ENCODE data around the gene SLC36A4. TPM values are rescaled to one million over a fixed set of nuclear protein-coding genes. Genes with fewer than 3 reads are reported as not detected.
A peak's percentile ranks its signal among the peaks of the same experiment; 100 is the strongest.

SLC36A4 gene
- total RNA-seq, 1 experiment from 2014 or later: 21.1 TPM

- ChIA-PET CTCF (interaction anchor here (2.5 kb wide), 1 partner anchor 187 kb away, joined by 9 read pairs; no protein-coding TSS in a partner anchor), RAD21 (ENCODE audit: low non-redundant PET in 1 of 2, low total read pairs in 2 of 2, uncharacterized antibody in 2 of 2, unreplicated experiment in 2 of 2) (no interaction called here), POLR2A (no interaction called here)
- DNase-seq (ENCODE audit: low read depth, low spot score) (no peak), ATAC-seq (no peak)
- H3K4me1 ChIP-seq (ENCODE audit: control insufficient read depth in 1 of 2, insufficient read depth in 2 of 2, low read length in 2 of 2): no peaks in the 10 kb centered on the region
- H2AFZ ChIP-seq (ENCODE audit: low read depth, low read length, poor library complexity, severe bottlenecking): no peak overlapping the region
- no peak for TF ChIP-seq ZBTB33 (IDR thresholded peaks at IDR 0.05; ENCODE audit: extremely low read depth, insufficient replicate concordance, low read length)
- no peak for TF ChIP-seq ZFX (IDR thresholded peaks at IDR 0.05)
- TF ChIP-seq RAD21 (IDR thresholded peaks at IDR 0.05; ENCODE audit: low read depth): peak; percentile 16; the same call in 1 of the 2 replicates
- H3K4me3 ChIP-seq (replicated peaks in 1 of 2; ENCODE audit: low read depth in 1 of 2, low read length in 2 of 2): no peak overlapping the region
- H3K27ac ChIP-seq (ENCODE audit: low read depth, low read length): no peak overlapping the region
- no peaks in the 10 kb centered on the region for H3K27me3 ChIP-seq (ENCODE audit: insufficient read depth, low read length)
- H3K36me3 ChIP-seq (ENCODE audit: control insufficient read depth in 1 of 2, insufficient read depth in 2 of 2, low read length in 2 of 2): no peaks in the 10 kb centered on the region
- no peaks in the 10 kb centered on the region for H3K9me3 ChIP-seq (ENCODE audit: control insufficient read depth in 1 of 2, insufficient read depth in 1 of 2, low read depth in 1 of 2, low read length in 2 of 2)
- H3K79me2 ChIP-seq (ENCODE audit: insufficient read depth, low read length): no peaks in the 10 kb centered on the region
- no TSS peak for BruUV-seq (replicated peaks)
- H3K4me2 ChIP-seq (ENCODE audit: low read length): no peak overlapping the region
- intact Hi-C loops (cut with micrococcal nuclease): no loop called here
- H3K9ac ChIP-seq (ENCODE audit: low read length): no peak overlapping the region
- H4K20me1 ChIP-seq (ENCODE audit: insufficient read depth): no peaks in the 10 kb centered on the region
- H3K9me2 ChIP-seq (ENCODE audit: insufficient read depth): no peaks in the 10 kb centered on the region
Measured at GRCh38 chr11:93128574-93128973, 69.2 kb downstream of the SLC36A4 start.

GRCh38 chr11:93123351-93123898 lies 74.4 kb downstream of the SLC36A4 start:
- no peak overlapping the region for H3K27ac ChIP-seq (ENCODE audit: low read depth, low read length)
- no peak overlapping the region for H2AFZ ChIP-seq (ENCODE audit: low read depth, low read length, poor library complexity, severe bottlenecking)
- POLR2A ChIA-PET: no interaction called here
- CTCF ChIA-PET: no interaction called here
- DNase-seq (ENCODE audit: low read depth, low spot score) (no peak), ATAC-seq (no peak)
- no peaks in the 10 kb centered on the region for H4K20me1 ChIP-seq (ENCODE audit: insufficient read depth)
- no peak overlapping the region for H3K4me3 ChIP-seq (replicated peaks in 1 of 2; ENCODE audit: low read depth in 1 of 2, low read length in 2 of 2)
- H3K4me1 ChIP-seq (ENCODE audit: control insufficient read depth in 1 of 2, insufficient read depth in 2 of 2, low read length in 2 of 2): no peaks in the 10 kb centered on the region
- TF ChIP-seq CBX3 (IDR thresholded peaks at IDR 0.05; ENCODE audit: low read depth): no peak
- TF ChIP-seq JUND (IDR thresholded peaks at IDR 0.05): no peak
- TF ChIP-seq ZBTB33 (IDR thresholded peaks at IDR 0.05; ENCODE audit: extremely low read depth, insufficient replicate concordance, low read length): no peak
- TF ChIP-seq POLR2A (IDR thresholded peaks at IDR 0.05; ENCODE audit: borderline replicate concordance, extremely low read depth, insufficient read depth, insufficient read length): no peak
- TF ChIP-seq SP1 (IDR thresholded peaks at IDR 0.05; ENCODE audit: low read depth): no peak
- TF ChIP-seq ZFX (IDR thresholded peaks at IDR 0.05): no peak
- no peak for TF ChIP-seq ATF3 (IDR thresholded peaks at IDR 0.05)
- TF ChIP-seq TCF7L2 (IDR thresholded peaks at IDR 0.05; ENCODE audit: borderline replicate concordance, extremely low read depth, insufficient read depth, insufficient read length): no peak
- TF ChIP-seq POLR2AphosphoS5 (IDR thresholded peaks at IDR 0.05; ENCODE audit: low read depth, low read length): no peak
- BruUV-seq (replicated peaks): no TSS peak
- no peaks in the 10 kb centered on the region for H3K27me3 ChIP-seq (ENCODE audit: insufficient read depth, low read length)
- RAD21 ChIA-PET (ENCODE audit: low non-redundant PET in 1 of 2, low total read pairs in 2 of 2, uncharacterized antibody in 2 of 2, unreplicated experiment in 2 of 2): no interaction called here
- H3K36me3 ChIP-seq (ENCODE audit: control insufficient read depth in 1 of 2, insufficient read depth in 2 of 2, low read length in 2 of 2): no peaks in the 10 kb centered on the region
- no peaks in the 10 kb centered on the region for H3K79me2 ChIP-seq (ENCODE audit: insufficient read depth, low read length)
- H3K9ac ChIP-seq (ENCODE audit: low read length): no peak overlapping the region
- no peak overlapping the region for H3K4me2 ChIP-seq (ENCODE audit: low read length)
- no peaks in the 10 kb centered on the region for H3K9me2 ChIP-seq (ENCODE audit: insufficient read depth)
- intact Hi-C loops (cut with micrococcal nuclease): no loop called here
- H3K9me3 ChIP-seq (ENCODE audit: control insufficient read depth in 1 of 2, insufficient read depth in 1 of 2, low read depth in 1 of 2, low read length in 2 of 2): no peaks in the 10 kb centered on the region
